HAP-1 (cell line): ENCODE results near the gene ISCU.
"Not testable (repeated sequence)": the region's sequence is repeated elsewhere in the genome, so short reads cannot be mapped to it uniquely, and the experiment has no call there.

Experiments used
- DNase-seq, 2 experiments: peaks; one replicate each; pipeline ENCODE4 v3.0.0-alpha.2; 2016 to 2020; ENCODE audit warnings: low spot score in 2 of 2
- H3K27me3 ChIP-seq: fragments of 250-450 bp; sonication (Bioruptor Pico); 2 replicates; pipeline ENCODE4 v1.5.1; 2020; ENCODE audit warnings: low read depth, mild to moderate bottlenecking, moderate library complexity
- H3K36me3 ChIP-seq: fragments of 250-450 bp; sonication (Bioruptor Pico); replicated peaks from 2 replicates; pipeline ENCODE4 v1.5.1; 2020; ENCODE audit warnings: mild to moderate bottlenecking
- H3K4me1 ChIP-seq: fragments of 250-450 bp; sonication (Bioruptor Pico); 2 replicates; pipeline ENCODE4 v1.5.1; 2020; ENCODE audit warnings: mild to moderate bottlenecking
- H3K4me3 ChIP-seq: fragments of 250-450 bp; sonication (Bioruptor Pico); 2 replicates; pipeline ENCODE4 v1.5.1; 2020; ENCODE audit warnings: mild to moderate bottlenecking, moderate library complexity
- H3K9me3 ChIP-seq: fragments of 250-450 bp; sonication (Bioruptor Pico); 2 replicates; pipeline ENCODE4 v1.5.1; 2020; ENCODE audit warnings: mild to moderate bottlenecking, moderate library complexity
- in situ Hi-C: fragments of 300-500 bp; cut with MboI; formaldehyde crosslinking; loops from 3 replicates; pipeline ENCODE4 v1.14.3; 2020; ENCODE audit warnings: low sequenced_read_pairs, inconsistent platforms, mixed read lengths

Gene ISCU

GRCh38 chr12:108581311-108582227, 19.2 kb downstream of the ISCU start:
- Histone ChIP-seq H3K27me3 (peaks cover 2% of the 10 kb centered on the region; the same call in 1 of the 2 replicates), H3K4me3 (no peak overlapping the region), H3K36me3 (no peaks in the 10 kb centered on the region), H3K4me1 (no peaks in the 10 kb centered on the region), H3K9me3 (no peaks in the 10 kb centered on the region)
- in situ Hi-C loops: no loop called here
- DNase-seq: no peak

DNA sequence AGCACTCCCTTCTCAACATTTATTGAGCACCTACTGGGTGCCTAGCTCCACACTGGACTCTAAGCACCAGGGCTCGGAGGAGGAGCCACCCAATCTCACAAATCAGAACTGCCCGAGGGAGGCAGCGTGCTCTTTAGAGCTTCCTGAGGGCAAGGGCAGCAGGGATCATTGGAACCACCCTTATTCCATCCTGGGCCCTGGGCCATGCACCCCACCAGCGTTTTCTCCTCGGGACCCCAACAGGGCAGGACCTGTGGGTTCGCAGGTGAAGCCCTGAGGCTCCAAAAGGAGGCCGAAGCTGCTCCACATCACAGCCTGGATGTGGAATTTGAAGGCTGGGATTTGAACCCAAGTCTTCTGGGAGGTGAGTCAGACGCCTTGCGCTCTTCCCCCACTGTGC, 20.1 kb downstream of the ISCU start:
- no peak for DNase-seq
- Histone ChIP-seq H3K27me3 (peaks cover 2% of the 10 kb centered on the region; the same call in 1 of the 2 replicates), H3K4me3 (no peak overlapping the region), H3K36me3 (no peaks in the 10 kb centered on the region), H3K9me3 (no peaks in the 10 kb centered on the region), H3K4me1 (no peaks in the 10 kb centered on the region)
- in situ Hi-C loops: no loop called here

GRCh38 chr12:108582978-108583770, 20.8 kb downstream of the ISCU start:
- no peak overlapping the region for H3K4me3 ChIP-seq
- no peaks in the 10 kb centered on the region for H3K9me3 ChIP-seq
- H3K4me1 ChIP-seq: no peaks in the 10 kb centered on the region
- in situ Hi-C loops: no loop called here
- H3K36me3 ChIP-seq: no peaks in the 10 kb centered on the region
- peaks cover 2% of the 10 kb centered on the region; the same call in 1 of the 2 replicates for H3K27me3 ChIP-seq
- no peak for DNase-seq

DNA sequence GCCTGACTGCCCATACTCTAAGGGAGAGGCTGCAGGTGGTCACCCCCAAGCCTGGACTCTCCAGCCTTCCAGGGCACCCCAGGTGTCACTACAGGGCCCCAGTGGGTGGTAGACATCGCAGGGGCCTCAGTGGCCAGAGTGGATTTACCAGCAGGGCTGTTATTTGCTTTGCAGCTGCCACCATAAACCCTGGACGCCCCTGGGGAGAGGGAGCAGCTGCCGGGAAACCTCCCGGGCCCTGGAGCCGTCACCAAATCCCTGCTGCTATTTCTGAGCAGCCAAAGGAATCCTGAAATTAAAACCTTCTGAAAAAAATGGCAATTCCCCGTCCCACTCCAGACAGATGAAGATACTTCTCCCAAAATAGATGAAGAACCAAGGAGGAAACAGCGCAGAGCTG, 21.6 kb downstream of the ISCU start:
- H3K4me1 ChIP-seq: no peaks in the 10 kb centered on the region
- no peak overlapping the region for H3K4me3 ChIP-seq
- no peaks in the 10 kb centered on the region for H3K9me3 ChIP-seq
- in situ Hi-C loops: no loop called here
- no peak for DNase-seq
- peaks cover 2% of the 10 kb centered on the region; the same call in 1 of the 2 replicates for H3K27me3 ChIP-seq
- H3K36me3 ChIP-seq: no peaks in the 10 kb centered on the region

GRCh38 chr12:108584456-108585065, 22.2 kb downstream of the ISCU start:
- Histone ChIP-seq H3K27me3 (peaks cover 2% of the 10 kb centered on the region; the same call in 1 of the 2 replicates), H3K4me3 (no peak overlapping the region), H3K9me3 (no peaks in the 10 kb centered on the region), H3K4me1 (no peaks in the 10 kb centered on the region), H3K36me3 (no peaks in the 10 kb centered on the region)
- DNase-seq: no peak
- in situ Hi-C loops: no loop called here

DNA sequence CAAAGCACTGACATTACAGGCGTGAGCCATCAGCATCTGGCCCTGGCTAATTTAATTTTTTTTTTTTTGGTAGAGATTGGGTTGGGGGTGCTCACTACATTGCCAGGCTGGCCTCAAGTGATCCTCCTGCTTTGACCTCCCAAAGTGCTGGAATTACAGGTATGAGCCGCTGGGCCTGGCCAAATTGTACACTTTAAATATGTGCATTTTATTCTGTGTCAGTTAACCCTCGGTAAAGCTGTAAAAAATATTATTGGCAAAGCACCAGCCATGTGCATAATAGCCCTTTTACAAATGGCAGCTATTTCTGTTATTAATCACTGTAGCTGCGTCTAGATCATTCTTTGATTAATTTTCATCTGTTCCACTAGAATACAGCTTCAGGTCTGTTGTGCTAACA, 23.5 kb downstream of the ISCU start:
- H3K4me1 ChIP-seq: no peaks in the 10 kb centered on the region
- H3K9me3 ChIP-seq: no peaks in the 10 kb centered on the region
- peaks cover 2% of the 10 kb centered on the region; the same call in 1 of the 2 replicates for H3K27me3 ChIP-seq
- H3K36me3 ChIP-seq: no peaks in the 10 kb centered on the region
- no peak overlapping the region for H3K4me3 ChIP-seq
- in situ Hi-C loops: no loop called here
- no peak for DNase-seq

- no peaks in the 10 kb centered on the region for H3K36me3 ChIP-seq
- DNase-seq: no peak
- peaks cover 2% of the 10 kb centered on the region; the same call in 1 of the 2 replicates for H3K27me3 ChIP-seq
- no peak overlapping the region for H3K4me3 ChIP-seq
- H3K9me3 ChIP-seq: no peaks in the 10 kb centered on the region
- H3K4me1 ChIP-seq: no peaks in the 10 kb centered on the region
- in situ Hi-C loops: no loop called here
These were observed 23.9 kb downstream of the ISCU start for GRCh38 chr12:108586306-108586705.

DNA sequence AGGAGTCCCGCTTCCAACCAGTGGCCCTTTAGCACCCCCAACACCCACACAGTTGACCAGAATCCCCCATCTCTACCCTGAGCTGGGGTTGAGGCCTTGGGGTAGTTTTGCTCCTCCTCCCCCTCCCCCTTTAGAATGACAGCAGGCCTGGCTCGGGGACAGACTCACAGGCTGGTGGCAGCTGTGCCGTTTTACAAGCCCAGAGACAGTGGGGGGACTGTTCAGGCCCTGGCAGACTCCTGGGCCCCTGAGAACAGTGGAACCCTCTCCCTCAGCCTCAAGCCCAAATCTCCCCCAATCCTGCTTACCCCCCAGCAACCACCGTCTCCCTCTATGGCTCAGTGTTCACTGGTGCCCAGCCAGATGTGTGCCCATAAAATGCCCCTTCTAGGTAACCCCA, 25.4 kb downstream of the ISCU start:
- in situ Hi-C loops: no loop called here
- H3K4me1 ChIP-seq: no peaks in the 10 kb centered on the region
- H3K36me3 ChIP-seq: no peaks in the 10 kb centered on the region
- H3K9me3 ChIP-seq: no peaks in the 10 kb centered on the region
- H3K27me3 ChIP-seq: peaks cover 2% of the 10 kb centered on the region; the same call in 1 of the 2 replicates
- no peak for DNase-seq
- no peak overlapping the region for H3K4me3 ChIP-seq

DNA sequence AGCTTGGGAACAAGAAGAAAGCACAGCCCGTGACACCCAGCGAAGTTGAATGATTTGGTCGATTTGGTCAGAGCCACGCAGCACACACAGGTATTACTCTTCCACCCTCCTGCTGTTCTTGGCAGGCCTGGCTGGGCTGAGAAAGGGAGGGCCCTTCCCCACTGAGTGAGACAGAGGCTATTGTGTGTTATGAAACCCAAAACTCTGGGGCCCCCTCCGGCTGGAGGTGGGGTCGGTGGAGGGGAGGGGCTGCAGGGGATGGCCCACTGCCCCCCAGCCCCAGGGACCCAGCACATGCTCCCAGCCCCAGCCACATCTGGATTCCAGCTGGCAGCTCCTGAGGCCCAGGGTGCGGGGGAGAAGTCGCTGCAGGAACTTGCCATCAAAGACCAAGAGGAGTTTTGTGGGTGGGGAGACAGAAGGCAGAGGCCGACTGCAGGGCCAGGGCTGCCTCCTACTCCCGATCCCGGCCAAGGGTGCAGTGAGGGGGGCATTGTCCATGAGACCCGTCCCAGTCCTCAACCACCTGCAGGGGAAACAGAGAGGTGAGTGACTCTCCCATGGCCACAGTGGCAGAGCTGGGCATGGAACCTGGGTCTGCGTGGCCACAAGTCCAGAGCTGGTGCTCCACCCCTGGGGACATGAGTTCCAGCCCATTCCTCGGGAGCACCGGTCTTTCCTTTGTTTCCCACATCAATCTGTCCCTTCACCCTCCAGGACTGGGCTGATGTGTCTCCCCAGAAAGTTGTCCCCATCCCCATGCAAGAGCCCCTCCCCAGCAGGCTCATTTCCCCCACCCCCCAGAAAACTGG, 26.8 kb downstream of the ISCU start:
- no peaks in the 10 kb centered on the region for H3K9me3 ChIP-seq
- H3K4me1 ChIP-seq: no peaks in the 10 kb centered on the region
- H3K36me3 ChIP-seq: no peaks in the 10 kb centered on the region
- in situ Hi-C loops: no loop called here
- no peak for DNase-seq
- peaks cover 2% of the 10 kb centered on the region; the same call in 1 of the 2 replicates for H3K27me3 ChIP-seq
- H3K4me3 ChIP-seq: no peak overlapping the region

- in situ Hi-C loops: no loop called here
- Histone ChIP-seq H3K9me3 (no peaks in the 10 kb centered on the region), H3K27me3 (peaks cover 1% of the 10 kb centered on the region; the same call in 1 of the 2 replicates), H3K4me3 (no peak overlapping the region), H3K36me3 (no peaks in the 10 kb centered on the region), H3K4me1 (no peaks in the 10 kb centered on the region)
- DNase-seq: no peak
These were observed 27.4 kb downstream of the ISCU start for GRCh38 chr12:108589840-108590229.

GRCh38 chr12:108590463-108590862, 28.1 kb downstream of the ISCU start:
- DNase-seq, H3K4me1 ChIP-seq, H3K36me3 ChIP-seq, H3K4me3 ChIP-seq, H3K27me3 ChIP-seq, in situ Hi-C loops, H3K9me3 ChIP-seq: not testable (repeated sequence)

- H3K4me3 ChIP-seq: no peak overlapping the region
- in situ Hi-C loops: no loop called here
- no peaks in the 10 kb centered on the region for H3K27me3 ChIP-seq
- H3K9me3 ChIP-seq: no peaks in the 10 kb centered on the region
- H3K4me1 ChIP-seq: no peaks in the 10 kb centered on the region
- DNase-seq: no peak
- H3K36me3 ChIP-seq: no peaks in the 10 kb centered on the region
These were observed 29.0 kb downstream of the ISCU start for GRCh38 chr12:108591267-108591980.
